K562 (cell line): ENCODE measurements around the gene SRCAP. TPM values are rescaled to one million over a fixed set of nuclear protein-coding genes. Genes with fewer than 3 reads are reported as not detected.
A peak's percentile ranks its signal among the peaks of the same experiment; 100 is the strongest.

Source experiments
- ATAC-seq: fragments of 200-7000 bp; cut with Tn5 transposase; 3 replicates; pipeline ENCODE4 v1.9.1; 2020; ENCODE audit warnings: moderate library complexity
- BruUV-seq: library from RNA; stranded (reverse); fragments of 400-500 nt; replicated peaks from 2 replicates; lab custom pipeline; 2021; lab: Mats Ljungman, UMichigan
- CTCF ChIA-PET: fragments of 300-600 bp; formaldehyde crosslinking; extraction: SDS; loops from one replicate; lab custom pipeline; 2021; ENCODE audit warnings: low intra/inter-chr PET ratio; lab: Yijun Ruan, JAX
- POLR2A ChIA-PET: fragments of 300-600, 350-650 bp; sonication (Branson Sonifier 250); formaldehyde crosslinking; extraction: SDS; loops from one replicate; lab custom pipeline; 2021; ENCODE audit warnings: antibody characterized with exemption, inconsistent platforms; lab: Yijun Ruan, JAX
- DNase-seq, 4 experiments: peaks; one replicate each; pipeline versions ENCODE4 v3.0.0 to v3.0.0-alpha.2; 2011 to 2018; ENCODE audit warnings: low spot score in 3 of 4, mixed read lengths in 3 of 4; ENCODE audit errors: extremely low read depth in 1 of 4
- FAIRE-seq: peaks from 2 replicates; lab custom pipeline; 2011; peaks lifted over from hg19 to GRCh38; lab: Jason Lieb, UNC
- H2AFZ ChIP-seq: 2 replicates; pipeline ENCODE4 v1.6.0; 2011; ENCODE audit warnings: low read depth, low read length, control low read depth, inconsistent platforms
- H3K27ac ChIP-seq: fragments of 200-600 bp; 3 replicates; pipeline ENCODE4 v1.8.0; 2011; ENCODE audit warnings: low read depth, mild to moderate bottlenecking, control low read depth, inconsistent platforms, low read length, moderate library complexity, mixed read lengths; ENCODE audit errors: extremely low read depth
- H3K27me3 ChIP-seq, 2 experiments: fragments of 300-600 bp in 1 of 2; 2 replicates in 1 of 2; 3 replicates in 1 of 2; pipeline versions ENCODE4 v1.6.0 to v1.8.0; 2011; ENCODE audit warnings: inconsistent platforms in 2 of 2, low read length in 2 of 2, mild to moderate bottlenecking in 1 of 2, mixed read lengths in 1 of 2, moderate library complexity in 1 of 2; ENCODE audit not compliant: control insufficient read depth in 2 of 2, insufficient read depth in 2 of 2
- H3K36me3 ChIP-seq: fragments of 300-600 bp; 3 replicates; pipeline ENCODE4 v1.8.0; 2011; ENCODE audit warnings: mild to moderate bottlenecking, low read length, inconsistent platforms; ENCODE audit not compliant: control insufficient read depth, insufficient read depth
- H3K4me1 ChIP-seq, 2 experiments: fragments of 200-600 bp in 1 of 2; replicated peaks in 1 of 2; 2 replicates in 1 of 2; 3 replicates in 1 of 2; pipeline versions ENCODE4 v1.5.1 to v1.8.0; 2011; ENCODE audit warnings: inconsistent platforms in 2 of 2, low read length in 2 of 2, mild to moderate bottlenecking in 1 of 2, mixed read lengths in 1 of 2, moderate library complexity in 1 of 2; ENCODE audit not compliant: control insufficient read depth in 2 of 2, insufficient read depth in 2 of 2
- H3K4me2 ChIP-seq: 2 replicates; pipeline ENCODE4 v1.6.1; 2011; ENCODE audit warnings: low read length, control low read depth, inconsistent platforms, mixed read lengths; ENCODE audit not compliant: insufficient read depth
- H3K4me3 ChIP-seq: fragments of 200-600 bp; sonication (generic), shearing (Covaris generic); 2 replicates; pipeline ENCODE4 v1.5.1; 2016; ENCODE audit warnings: control low read depth, inconsistent platforms
- H3K79me2 ChIP-seq: fragments of 200-600 bp; 3 replicates; pipeline ENCODE4 v1.8.0; 2011; ENCODE audit warnings: low read length, inconsistent platforms; ENCODE audit not compliant: control insufficient read depth, insufficient read depth
- H3K9ac ChIP-seq, 2 experiments: 2 replicates each; pipeline versions ENCODE4 v1.6.0 to v1.6.1; 2011; ENCODE audit warnings: low read depth in 2 of 2, low read length in 2 of 2, control low read depth in 1 of 2, inconsistent platforms in 1 of 2, mild to moderate bottlenecking in 1 of 2, mixed read lengths in 1 of 2; ENCODE audit not compliant: insufficient read depth in 1 of 2
- H3K9me1 ChIP-seq: one replicate; pipeline ENCODE4 v1.6.0; 2011; ENCODE audit warnings: inconsistent platforms, mild to moderate bottlenecking, low read length, moderate library complexity; ENCODE audit not compliant: control insufficient read depth, insufficient read depth
- H3K9me3 ChIP-seq: replicated peaks from 2 replicates; pipeline ENCODE4 v1.5.1; 2011; ENCODE audit warnings: low read depth, low read length, inconsistent platforms; ENCODE audit not compliant: control insufficient read depth, insufficient read depth
- H4K20me1 ChIP-seq: replicated peaks from 2 replicates; pipeline ENCODE4 v1.6.1; 2011; ENCODE audit warnings: low read length, inconsistent platforms, mixed read lengths; ENCODE audit not compliant: control insufficient read depth, insufficient read depth
- ARID2 ChIP-seq: fragments of 450-650 bp; IDR thresholded peaks from 2 replicates; pipeline ENCODE4 v1.6.1; 2017; ENCODE audit warnings: antibody characterized with exemption, mild to moderate bottlenecking
- BRF2 ChIP-seq: IDR thresholded peaks from 3 replicates; pipeline ENCODE4 v1.6.1; 2011; ENCODE audit warnings: borderline replicate concordance, mild to moderate bottlenecking; ENCODE audit not compliant: insufficient read length, insufficient read depth
- DIDO1 ChIP-seq: fragments of 450-650 bp; IDR thresholded peaks from 2 replicates; pipeline ENCODE4 v1.6.1; 2016; ENCODE audit warnings: low read depth, missing biosample characterization, missing genetic modification characterization
- HMGXB4 ChIP-seq: sonication (generic); formaldehyde crosslinking; IDR thresholded peaks from 2 replicates; pipeline ENCODE4 v1.8.1; 2023; ENCODE audit warnings: mild to moderate bottlenecking, missing genetic modification reagents
- IFI16 ChIP-seq: fragments of 250-450 bp; sonication (Bioruptor Pico); IDR thresholded peaks from 2 replicates; pipeline ENCODE4 v2.1.2; 2022; ENCODE audit warnings: mild to moderate bottlenecking, inconsistent platforms
- ILF3 ChIP-seq: fragments of 450-650 bp; IDR thresholded peaks from 2 replicates; pipeline ENCODE4 v1.6.1; 2018; ENCODE audit warnings: antibody characterized with exemption, mild to moderate bottlenecking, moderate library complexity, borderline replicate concordance
- NCOA6 ChIP-seq: fragments of 450-650 bp; IDR thresholded peaks from 2 replicates; pipeline ENCODE4 v1.6.1; 2017; ENCODE audit warnings: mild to moderate bottlenecking
- NFIC ChIP-seq: fragments of 450-650 bp; IDR thresholded peaks from 2 replicates; pipeline ENCODE4 v1.6.1; 2017; ENCODE audit warnings: mild to moderate bottlenecking, inconsistent platforms
- NFIX ChIP-seq: fragments of 250-450 bp; sonication (Bioruptor Pico); IDR thresholded peaks from 2 replicates; pipeline ENCODE4 v1.4.0; 2020; ENCODE audit warnings: low read depth, mild to moderate bottlenecking, moderate library complexity
- NFXL1 ChIP-seq: fragments of 450-650 bp; formaldehyde crosslinking; IDR thresholded peaks from 2 replicates; pipeline ENCODE4 v1.4.0; 2021; ENCODE audit warnings: mild to moderate bottlenecking
- PREB ChIP-seq: sonication (generic); formaldehyde crosslinking; IDR thresholded peaks from 2 replicates; pipeline ENCODE4 v1.8.1; 2023; ENCODE audit warnings: mild to moderate bottlenecking, missing genetic modification reagents
- ZBTB11 ChIP-seq, 3 experiments: fragments of 200-800 bp in 1 of 3; fragments of 250-450 bp in 1 of 3; fragments of 450-650 bp in 1 of 3; sonication (Bioruptor Pico) in 1 of 3; sonication (Bioruptor generic) in 1 of 3; formaldehyde crosslinking in 1 of 3; IDR thresholded peaks; 2 replicates each; pipeline versions ENCODE4 v1.6.1 to v1.8.0; 2016 to 2022; ENCODE audit warnings: mild to moderate bottlenecking in 2 of 3, missing genetic modification characterization in 2 of 3, missing compliant biosample characterization in 1 of 3, moderate library complexity in 1 of 3
- ZNF512 ChIP-seq: IDR thresholded peaks from 2 replicates; pipeline ENCODE4 v1.6.1; 2016; ENCODE audit warnings: missing genetic modification characterization, missing compliant biosample characterization
- WGBS: fragments of 100-300 bp; shearing (Covaris generic); methylation state at CpG from one replicate; pipeline ENCODE4 v1.1.6; 2016; ENCODE audit warnings: low coverage, mixed read lengths; ENCODE audit not compliant: insufficient coverage; ENCODE audit errors: missing lambda C conversion rate; 5-methylcytosine and 5-hydroxymethylcytosine counted together
- in situ Hi-C: fragments of 300-500 bp; cut with MboI; formaldehyde crosslinking; loops from 4 replicates; pipeline ENCODE4 v1.15.0; 2018; ENCODE audit warnings: inconsistent platforms, mixed read lengths
- intact Hi-C: fragments of 100-400 bp; cut with micrococcal nuclease; formaldehyde crosslinking; loops from 2 replicates; pipeline ENCODE4 v1.14.2; 2022
- polyA plus RNA-seq, 8 experiments: library from polyadenylated mRNA; depleted of rRNA in 4 of 8; stranded (reverse) in 5 of 8; unstranded in 3 of 8; fragments of >200 nt; fragmentation: Nextera tagmentation in 2 of 8; fragmentation: Illumina TruSeq in 1 of 8; extraction: Ambion mirVana in 2 of 8; extraction: Trizol in 1 of 8; gene quantifications; 2 replicates each; pipeline versions ENCODE4 v1.2.1 to v1.2.3, GENCODE V29; 2011 to 2014; ENCODE audit warnings: inconsistent platforms in 1 of 8, missing spikeins in 1 of 8
- total RNA-seq, 7 experiments: library from RNA; depleted of rRNA in 6 of 7; stranded (reverse); fragments of >200 nt in 6 of 7; fragmentation: Illumina TruSeq in 2 of 7; extraction: Trizol in 2 of 7; gene quantifications; 2 replicates each; pipeline versions ENCODE4 v1.2.1 to v1.2.3, GENCODE V29; 2011 to 2021; ENCODE audit warnings: low replicate concordance in 1 of 7

The SRCAP gene
- total and polyA plus RNA-seq, 9 of the 15 experiments (the other 6 are each of a cell fraction or from before 2014, with no cell fraction given) = 0.21 to 62.6 (median 5.8) TPM

- peak overlapping the region; percentile 98 to 100 for H3K9ac ChIP-seq
- no peaks in the 10 kb centered on the region for H3K9me1 ChIP-seq
- 8% methylated on average over 2 of the region's 2 CpGs for WGBS
- peak overlapping the region; percentile 77 for H2AFZ ChIP-seq
- FAIRE-seq (peak; percentile 23), DNase-seq (no peak), ATAC-seq (no peak)
- in situ Hi-C loops = no loop called here
- no peaks in the 10 kb centered on the region for H3K27me3 ChIP-seq
- H3K4me3 ChIP-seq = peak overlapping the region; percentile 98
- intact Hi-C loops = loop anchor here (10.0 kb wide), 3 partner anchors 163 to 587 kb away; partner anchors contain the start of genes ALDOA, TBX6 and YPEL3
- no peaks in the 10 kb centered on the region; the same call in 1 of the 2 replicates for H3K9me3 ChIP-seq
- no TSS peak for BruUV-seq
- peak overlapping the region; percentile 81 for H3K4me2 ChIP-seq
- H3K36me3 ChIP-seq = peaks cover 47% of the 10 kb centered on the region
- POLR2A ChIA-PET = interaction anchor here (0.6 kb wide), 1 partner anchor 244 kb away, joined by 3 read pairs; no protein-coding TSS in a partner anchor
- CTCF ChIA-PET = no interaction called here
- H3K27ac ChIP-seq = peak overlapping the region; percentile 98
- H3K79me2 ChIP-seq = peaks cover 18% of the 10 kb centered on the region
- H4K20me1 ChIP-seq = no peaks in the 10 kb centered on the region
- peaks cover 14 to 41% of the 10 kb centered on the region in 2 experiments; a peak in 4 of 5 replicates for H3K4me1 ChIP-seq
- TF ChIP-seq BRF2 = no peak
- no peak for TF ChIP-seq IFI16
- TF ChIP-seq ZNF512 (tag) = no peak
- no peak for TF ChIP-seq NFIX (CRISPR knock-in tag)
- no peak for TF ChIP-seq ZBTB11 (CRISPR knock-in tag; IDR thresholded peaks at IDR 0.05)
- TF ChIP-seq DIDO1 (tag) = no peak
- TF ChIP-seq PREB = no peak
- TF ChIP-seq NCOA6 = no peak
- TF ChIP-seq NFXL1 = no peak
- TF ChIP-seq NFIC = no peak
- no peak for TF ChIP-seq HMGXB4 (CRISPR knock-in tag)
- no peak for TF ChIP-seq ILF3
- no peak for TF ChIP-seq ARID2
Measured at GRCh38 chr16:30652005-30652296, 47.0 kb upstream of the SRCAP start.
